ENCODE results near the gene AP3S1.

The AP3S1 gene

GRCh38 chr5:115809946-115810345 lies 31.8 kb upstream of the AP3S1 start:
- Histone ChIP-seq H3K9me3 (ENCODE audit: control insufficient read depth, low read length) (no peaks in the 10 kb centered on the region), H3K27ac (ENCODE audit: insufficient read depth, low read depth, low read length, poor library complexity, severe bottlenecking) (no peak overlapping the region), H3K4me3 (ENCODE audit: insufficient read depth, low read depth, low read length) (no peak overlapping the region), H3K4me1 (ENCODE audit: control insufficient read depth, insufficient read depth, low read length) (peaks cover 3% of the 10 kb centered on the region), H3K36me3 (ENCODE audit: control insufficient read depth, insufficient read depth, low read length) (peaks cover 4% of the 10 kb centered on the region), H3K27me3 (ENCODE audit: control insufficient read depth, insufficient read depth, low read length, poor library complexity, severe bottlenecking) (peaks cover 13% of the 10 kb centered on the region)
- 100% methylated on average over 2 of the region's 2 CpGs; no CpG with 5 or more reads in 1 of the 2 experiments for WGBS, 2 experiments

- Histone ChIP-seq H3K27ac (ENCODE audit: insufficient read depth, low read depth, low read length, poor library complexity, severe bottlenecking) (no peak overlapping the region), H3K27me3 (ENCODE audit: control insufficient read depth, insufficient read depth, low read length, poor library complexity, severe bottlenecking) (peaks cover 21% of the 10 kb centered on the region), H3K36me3 (ENCODE audit: control insufficient read depth, insufficient read depth, low read length) (no peaks in the 10 kb centered on the region), H3K4me3 (ENCODE audit: insufficient read depth, low read depth, low read length) (no peak overlapping the region), H3K4me1 (ENCODE audit: control insufficient read depth, insufficient read depth, low read length) (peaks cover 3% of the 10 kb centered on the region), H3K9me3 (ENCODE audit: control insufficient read depth, low read length) (no peaks in the 10 kb centered on the region)
Measured at GRCh38 chr5:115810761-115811160, 31.0 kb upstream of the AP3S1 start.

GRCh38 chr5:115811406-115811805 lies 30.3 kb upstream of the AP3S1 start:
- H3K27ac ChIP-seq (ENCODE audit: insufficient read depth, low read depth, low read length, poor library complexity, severe bottlenecking), result no peak overlapping the region
- no peaks in the 10 kb centered on the region for H3K36me3 ChIP-seq (ENCODE audit: control insufficient read depth, insufficient read depth, low read length)
- no peaks in the 10 kb centered on the region for H3K9me3 ChIP-seq (ENCODE audit: control insufficient read depth, low read length)
- H3K27me3 ChIP-seq (ENCODE audit: control insufficient read depth, insufficient read depth, low read length, poor library complexity, severe bottlenecking), result peaks cover 26% of the 10 kb centered on the region
- H3K4me3 ChIP-seq (ENCODE audit: insufficient read depth, low read depth, low read length), result no peak overlapping the region
- peaks cover 3% of the 10 kb centered on the region for H3K4me1 ChIP-seq (ENCODE audit: control insufficient read depth, insufficient read depth, low read length)

GRCh38 chr5:115812372-115812771 lies 29.4 kb upstream of the AP3S1 start:
- WGBS, 2 experiments, result 100% methylated on average over 1 of the region's 1 CpG
- Histone ChIP-seq H3K9me3 (ENCODE audit: control insufficient read depth, low read length) (no peaks in the 10 kb centered on the region), H3K27me3 (ENCODE audit: control insufficient read depth, insufficient read depth, low read length, poor library complexity, severe bottlenecking) (peaks cover 26% of the 10 kb centered on the region), H3K4me1 (ENCODE audit: control insufficient read depth, insufficient read depth, low read length) (peaks cover 3% of the 10 kb centered on the region), H3K4me3 (ENCODE audit: insufficient read depth, low read depth, low read length) (no peak overlapping the region), H3K36me3 (ENCODE audit: control insufficient read depth, insufficient read depth, low read length) (no peaks in the 10 kb centered on the region), H3K27ac (ENCODE audit: insufficient read depth, low read depth, low read length, poor library complexity, severe bottlenecking) (no peak overlapping the region)

- 87 to 89% methylated on average over 5 of the region's 5 CpGs for WGBS, 2 experiments
- peaks cover 3% of the 10 kb centered on the region for H3K4me1 ChIP-seq (ENCODE audit: control insufficient read depth, insufficient read depth, low read length)
- no peaks in the 10 kb centered on the region for H3K9me3 ChIP-seq (ENCODE audit: control insufficient read depth, low read length)
- no peak overlapping the region for H3K4me3 ChIP-seq (ENCODE audit: insufficient read depth, low read depth, low read length)
- H3K27me3 ChIP-seq (ENCODE audit: control insufficient read depth, insufficient read depth, low read length, poor library complexity, severe bottlenecking), result peaks cover 26% of the 10 kb centered on the region
- no peaks in the 10 kb centered on the region for H3K36me3 ChIP-seq (ENCODE audit: control insufficient read depth, insufficient read depth, low read length)
- no peak overlapping the region for H3K27ac ChIP-seq (ENCODE audit: insufficient read depth, low read depth, low read length, poor library complexity, severe bottlenecking)
Measured at GRCh38 chr5:115813719-115814118, 28.0 kb upstream of the AP3S1 start.

GRCh38 chr5:115815006-115815692 lies 26.6 kb upstream of the AP3S1 start:
- H3K36me3 ChIP-seq (ENCODE audit: control insufficient read depth, insufficient read depth, low read length), result no peaks in the 10 kb centered on the region
- H3K4me1 ChIP-seq (ENCODE audit: control insufficient read depth, insufficient read depth, low read length), result peaks cover 3% of the 10 kb centered on the region
- H3K9me3 ChIP-seq (ENCODE audit: control insufficient read depth, low read length), result no peaks in the 10 kb centered on the region
- peak overlapping the region; percentile 84 for H3K4me3 ChIP-seq (ENCODE audit: insufficient read depth, low read depth, low read length)
- WGBS, 2 experiments, result 27 to 32% methylated on average over 21 of the region's 21 CpGs
- no peak overlapping the region for H3K27ac ChIP-seq (ENCODE audit: insufficient read depth, low read depth, low read length, poor library complexity, severe bottlenecking)
- peaks cover 26% of the 10 kb centered on the region for H3K27me3 ChIP-seq (ENCODE audit: control insufficient read depth, insufficient read depth, low read length, poor library complexity, severe bottlenecking)

GRCh38 chr5:115815693-115816225 lies 26.0 kb upstream of the AP3S1 start:
- Histone ChIP-seq H3K4me3 (ENCODE audit: insufficient read depth, low read depth, low read length) (peak overlapping the region; percentile 84), H3K27me3 (ENCODE audit: control insufficient read depth, insufficient read depth, low read length, poor library complexity, severe bottlenecking) (peaks cover 26% of the 10 kb centered on the region), H3K27ac (ENCODE audit: insufficient read depth, low read depth, low read length, poor library complexity, severe bottlenecking) (no peak overlapping the region), H3K36me3 (ENCODE audit: control insufficient read depth, insufficient read depth, low read length) (no peaks in the 10 kb centered on the region), H3K4me1 (ENCODE audit: control insufficient read depth, insufficient read depth, low read length) (peaks cover 3% of the 10 kb centered on the region), H3K9me3 (ENCODE audit: control insufficient read depth, low read length) (no peaks in the 10 kb centered on the region)
- WGBS, 2 experiments, result 1% methylated on average over 48 of the region's 48 CpGs

GRCh38 chr5:115816226-115817081 lies 25.3 kb upstream of the AP3S1 start, which contains the start of gene CDO1:
Gene CDO1, minus strand, starts transcription at chr5:115816659. Its CDS starts 262 bp downstream, at chr5:115816397.
- 0% methylated on average over 69 of the region's 69 CpGs for WGBS, 2 experiments
- Histone ChIP-seq H3K27me3 (ENCODE audit: control insufficient read depth, insufficient read depth, low read length, poor library complexity, severe bottlenecking) (peaks cover 26% of the 10 kb centered on the region), H3K4me3 (ENCODE audit: insufficient read depth, low read depth, low read length) (peak within 1 kb of the TSS; percentile 84), H3K27ac (ENCODE audit: insufficient read depth, low read depth, low read length, poor library complexity, severe bottlenecking) (peak within 1 kb of the TSS; percentile 92), H3K4me1 (ENCODE audit: control insufficient read depth, insufficient read depth, low read length) (peaks cover 3% of the 10 kb centered on the region), H3K9me3 (ENCODE audit: control insufficient read depth, low read length) (no peaks in the 10 kb centered on the region), H3K36me3 (ENCODE audit: control insufficient read depth, insufficient read depth, low read length) (no peaks in the 10 kb centered on the region)

GRCh38 chr5:115817386-115817785 lies 24.3 kb upstream of the AP3S1 start:
- 89 to 94% methylated on average over 3 to 7 of the region's 7 CpGs for WGBS, 2 experiments
- peaks cover 3% of the 10 kb centered on the region for H3K4me1 ChIP-seq (ENCODE audit: control insufficient read depth, insufficient read depth, low read length)
- no peak overlapping the region for H3K4me3 ChIP-seq (ENCODE audit: insufficient read depth, low read depth, low read length)
- H3K9me3 ChIP-seq (ENCODE audit: control insufficient read depth, low read length), result no peaks in the 10 kb centered on the region
- H3K36me3 ChIP-seq (ENCODE audit: control insufficient read depth, insufficient read depth, low read length), result no peaks in the 10 kb centered on the region
- H3K27ac ChIP-seq (ENCODE audit: insufficient read depth, low read depth, low read length, poor library complexity, severe bottlenecking), result no peak overlapping the region
- H3K27me3 ChIP-seq (ENCODE audit: control insufficient read depth, insufficient read depth, low read length, poor library complexity, severe bottlenecking), result peaks cover 26% of the 10 kb centered on the region

- Histone ChIP-seq H3K36me3 (ENCODE audit: control insufficient read depth, insufficient read depth, low read length) (no peaks in the 10 kb centered on the region), H3K4me3 (ENCODE audit: insufficient read depth, low read depth, low read length) (no peak overlapping the region)
- 93 to 94% methylated on average over 18 of the region's 18 CpGs for WGBS, 2 experiments
Measured at GRCh38 chr5:115818821-115819220, 22.9 kb upstream of the AP3S1 start.

More at GRCh38 chr5:115818821-115819220, 22.9 kb upstream of the AP3S1 start:
- peaks cover 3% of the 10 kb centered on the region for H3K4me1 ChIP-seq (ENCODE audit: control insufficient read depth, insufficient read depth, low read length)
- no peaks in the 10 kb centered on the region for H3K9me3 ChIP-seq (ENCODE audit: control insufficient read depth, low read length)
- peaks cover 25% of the 10 kb centered on the region for H3K27me3 ChIP-seq (ENCODE audit: control insufficient read depth, insufficient read depth, low read length, poor library complexity, severe bottlenecking)
- no peak overlapping the region for H3K27ac ChIP-seq (ENCODE audit: insufficient read depth, low read depth, low read length, poor library complexity, severe bottlenecking)
